ENCODE results near the gene TMEM107.

DNA sequence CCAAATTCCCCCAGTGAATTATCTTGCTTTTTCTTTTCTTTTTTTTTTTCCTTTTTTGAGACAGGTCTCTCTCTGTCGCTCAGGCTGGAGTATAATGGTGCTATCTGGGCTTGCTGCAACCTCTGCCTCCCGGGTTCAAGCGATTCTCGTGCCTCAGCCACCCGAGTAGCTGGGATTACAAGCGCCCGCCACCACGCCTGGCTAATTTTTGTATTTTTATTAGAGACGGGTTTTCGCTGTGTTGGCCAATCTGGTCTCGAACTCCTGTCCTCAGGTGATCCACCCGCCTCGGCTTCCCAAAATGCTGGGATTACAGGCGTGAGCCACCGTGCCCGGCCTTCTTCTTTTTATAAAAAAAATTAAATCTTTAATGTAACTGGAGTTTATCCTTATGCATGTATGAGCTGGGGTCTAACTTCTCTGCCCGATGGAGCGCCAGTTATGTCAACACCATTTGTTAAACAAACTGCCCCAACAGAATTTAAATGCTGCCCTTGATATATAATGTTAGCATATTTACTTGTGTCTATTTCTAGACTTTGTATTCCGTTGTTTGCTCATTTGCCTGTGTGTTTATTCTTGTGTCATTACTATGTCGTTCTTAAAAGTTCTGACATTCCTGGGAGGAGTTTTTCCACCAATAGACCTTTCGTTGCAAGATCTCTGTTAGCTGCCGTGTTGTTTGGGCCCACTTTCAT is 34.7 kb upstream of the TMEM107 start:
- no peak for TF ChIP-seq ZNF274 (IDR thresholded peaks at IDR 0.05; ENCODE audit: low read depth, low read length)
- no peak for TF ChIP-seq YY1 (IDR thresholded peaks at IDR 0.05; ENCODE audit: insufficient read depth, insufficient read length)

All from NT2/D1 (cell line).